Hematopoietic multipotent progenitor cell treated with erythropoietin and hydrocortisone succinate and interleukin-3 and kit ligand, for 17 days (in vitro differentiated cells): ENCODE results near the gene ZNF544.

Experiments
- DNase-seq: peaks from one replicate; pipeline ENCODE4 v3.0.0-alpha.2; 2015; ENCODE audit warnings: low spot score

ZNF544 gene

DNA sequence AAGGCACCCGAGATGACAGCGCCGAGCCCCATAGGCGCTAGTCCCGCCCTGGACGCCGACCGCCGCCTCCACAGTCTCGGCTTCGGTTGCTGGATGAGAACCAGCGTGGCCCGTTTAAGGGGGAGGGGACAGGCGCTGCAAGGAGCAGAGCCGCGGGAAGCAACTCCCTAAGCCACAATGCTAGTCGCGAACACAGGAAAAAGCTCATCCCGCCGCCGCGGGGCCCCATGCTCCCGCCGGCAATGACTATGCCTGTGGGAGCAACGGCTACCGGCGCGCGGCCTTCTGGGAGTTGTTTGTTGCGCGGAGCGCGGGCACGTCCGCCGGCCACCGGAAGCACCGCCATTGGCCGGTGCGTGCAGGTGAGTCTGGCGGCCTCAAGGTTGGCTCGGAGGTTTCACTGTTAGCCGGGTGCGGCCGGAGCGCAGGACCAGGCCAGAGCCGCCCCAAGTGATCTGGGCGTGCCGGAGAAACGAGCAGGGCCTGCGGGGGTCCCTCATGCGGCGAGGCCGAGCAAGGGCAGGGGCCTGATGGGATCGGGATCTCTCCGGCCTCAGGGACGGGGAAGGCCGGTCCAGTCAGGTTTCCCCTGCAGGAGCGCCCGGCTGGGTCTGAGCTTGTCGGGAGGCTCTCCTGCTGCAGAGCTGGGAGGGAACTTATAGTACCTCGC lies at the start of gene ZNF544:
Gene ZNF544, plus strand, starts transcription at position 330 of the 670 bp plus-strand sequence. CDS start 15,110 bp downstream, outside the sequence.
- DNase-seq = peak; percentile 52

- DNase-seq = peak; percentile 78
Measured at GRCh38 chr19:58181902-58182576, 46.7 kb upstream of the ZNF544 start.

DNA sequence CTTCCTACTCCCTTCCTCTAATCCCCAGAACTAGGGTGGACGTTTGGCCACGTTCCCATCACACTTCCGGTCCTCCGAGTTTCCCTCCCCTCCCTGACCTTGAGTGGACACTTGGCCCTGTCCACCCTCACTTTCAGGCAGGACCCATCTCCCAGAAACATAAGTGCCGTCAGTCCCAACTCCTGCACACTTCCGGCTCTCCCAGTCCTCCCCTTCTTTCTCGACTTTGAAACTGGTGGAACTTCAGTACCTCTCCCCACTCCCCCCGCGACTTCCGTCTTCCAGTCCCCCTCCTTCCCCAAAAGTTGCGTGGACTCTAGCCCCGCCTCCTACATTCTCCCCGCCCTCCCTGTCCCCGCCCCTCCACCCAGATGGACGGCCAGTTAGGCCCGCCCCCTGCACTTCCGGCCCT lies 46.1 kb upstream of the ZNF544 start:
- DNase-seq = no peak

GRCh38 chr19:58182989-58183816 lies 45.5 kb upstream of the ZNF544 start, which contains the start of gene ZNF274:
ZNF274 (plus strand) TSS chr19:58183061; CDS start chr19:58183966, 905 bp downstream.
- DNase-seq = peak; percentile 93

DNA sequence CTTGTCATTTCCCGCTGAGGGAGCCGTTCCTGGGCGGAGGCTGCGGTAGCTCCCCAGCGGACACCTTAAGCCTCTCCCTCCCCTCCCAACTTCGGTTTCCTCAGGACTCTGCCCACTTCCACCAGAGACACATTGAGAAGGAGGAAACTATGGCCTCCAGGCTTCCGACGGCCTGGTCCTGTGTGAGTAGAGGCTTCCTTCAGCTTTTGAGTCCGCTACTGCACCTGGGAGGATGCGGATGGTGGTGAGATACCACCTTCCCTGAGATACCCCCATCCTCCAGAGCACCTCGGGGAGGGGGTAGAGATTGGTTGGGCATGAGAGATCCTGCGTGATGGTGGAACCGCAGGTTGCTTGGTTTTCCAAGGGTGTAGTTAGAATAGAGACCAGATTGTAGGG lies 44.9 kb upstream of the ZNF544 start:
- no peak for DNase-seq

- DNase-seq = no peak
Measured at GRCh38 chr19:58196901-58197616, 31.7 kb upstream of the ZNF544 start.

- DNase-seq = no peak
Measured at GRCh38 chr19:58203814-58204475, 24.8 kb upstream of the ZNF544 start.

- DNase-seq = no peak
Measured at GRCh38 chr19:58204566-58204965, 24.1 kb upstream of the ZNF544 start.

DNA sequence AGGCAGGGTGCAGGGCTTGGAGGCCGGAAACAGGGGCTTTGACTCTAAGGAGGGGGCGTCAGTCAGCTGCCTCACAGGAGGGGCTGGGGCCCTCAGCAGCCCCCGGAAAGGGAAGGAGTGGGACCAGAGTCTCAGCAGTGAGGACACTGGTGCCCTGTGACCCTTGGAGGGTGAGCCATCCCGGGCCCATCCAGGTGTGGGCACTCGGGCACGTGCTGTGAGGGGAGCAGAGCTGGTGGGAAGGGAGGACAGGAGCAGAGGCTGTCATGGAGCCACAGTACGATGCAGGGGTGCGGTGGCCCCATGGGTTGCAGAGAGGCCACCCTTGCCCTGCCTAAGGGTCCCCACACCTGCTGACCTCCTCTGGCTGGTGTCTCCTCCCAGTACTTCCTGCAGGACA lies 19.1 kb upstream of the ZNF544 start:
- no peak for DNase-seq

- DNase-seq = no peak
Measured at GRCh38 chr19:58212336-58213074, 16.2 kb upstream of the ZNF544 start.

GRCh38 chr19:58213075-58213369 lies 15.7 kb upstream of the ZNF544 start:
- no peak for DNase-seq

GRCh38 chr19:58217069-58217481 lies 11.6 kb upstream of the ZNF544 start:
- DNase-seq = no peak

GRCh38 chr19:58217607-58218391 lies 10.9 kb upstream of the ZNF544 start:
- no peak for DNase-seq

DNA sequence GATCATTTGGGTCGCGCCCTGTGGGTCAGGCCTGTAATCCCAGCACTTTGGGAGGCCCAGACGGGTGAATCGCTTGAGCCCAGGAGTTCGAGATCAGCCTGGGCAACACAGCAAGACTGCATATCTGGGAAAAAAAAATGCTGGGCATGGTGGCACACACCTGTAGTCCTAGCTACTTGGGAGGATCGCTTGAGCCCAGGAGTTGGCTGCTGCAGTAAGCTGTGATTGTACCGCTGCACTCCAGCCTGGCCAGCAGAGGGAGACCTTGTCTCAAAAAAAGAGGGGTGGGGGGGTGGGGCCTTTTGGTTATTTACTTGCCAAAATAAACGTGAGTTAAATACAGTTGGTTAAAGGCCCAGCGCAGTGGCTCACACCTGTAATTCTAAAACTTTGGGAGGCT lies 9.8 kb upstream of the ZNF544 start:
- peak; percentile 23 for DNase-seq

- DNase-seq = no peak
Measured at GRCh38 chr19:58227964-58228584, 640 bp upstream of the ZNF544 start.

GRCh38 chr19:58229255-58229639 lies 533 bp downstream of the ZNF544 start:
- peak; percentile 28 for DNase-seq

GRCh38 chr19:58237324-58237723 lies 8.6 kb downstream of the ZNF544 start:
- no peak for DNase-seq

GRCh38 chr19:58243351-58243750 lies 14.6 kb downstream of the ZNF544 start:
- no peak for DNase-seq

- no peak for DNase-seq
Measured at GRCh38 chr19:58248886-58249285, 20.2 kb downstream of the ZNF544 start.
